HFFc6 (cell line): ENCODE results near the gene TRABD2A. TPM values are rescaled to one million over a fixed set of nuclear protein-coding genes. Genes with fewer than 3 reads are reported as not detected.

Experiments used
- DNase-seq: peaks from one replicate; pipeline ENCODE4 v3.0.0-alpha.2; 2018
- H3K27ac Mint-ChIP-seq: 2 replicates; pipeline ENCODE4 v1.8.0; 2020; ENCODE audit warnings: mild to moderate bottlenecking, mixed read lengths
- H3K27me3 Mint-ChIP-seq: 2 replicates; pipeline ENCODE4 v1.8.0; 2021; ENCODE audit warnings: mild to moderate bottlenecking, moderate library complexity, mixed read lengths; ENCODE audit not compliant: insufficient read depth
- H3K36me3 Mint-ChIP-seq: 2 replicates; pipeline ENCODE4 v1.8.0; 2021; ENCODE audit warnings: low read depth, mixed read lengths
- H3K4me1 Mint-ChIP-seq: 2 replicates; pipeline ENCODE4 v1.8.0; 2020; ENCODE audit warnings: low read depth, mixed read lengths
- H3K4me3 Mint-ChIP-seq: 2 replicates; pipeline ENCODE4 v1.8.0; 2020; ENCODE audit warnings: mild to moderate bottlenecking, moderate library complexity, mixed read lengths
- H3K9me3 Mint-ChIP-seq: 2 replicates; pipeline ENCODE4 v1.8.0; 2020; ENCODE audit warnings: mild to moderate bottlenecking, mixed read lengths
- total RNA-seq, 6 experiments: library from RNA; stranded (reverse); fragmentation: NEBNext Ultra II Directional; extraction: Animal tissue kit (Norgen Biotek cat#: 25700); gene quantifications; 2 replicates in 1 of 6; 3 replicates in 5 of 6; pipeline ENCODE4 v1.2.3, GENCODE V29; 2021
- TF ChIP-seq, protein P1 (sequence below): fragments of 200-600 bp; sonication (generic); IDR thresholded peaks from 2 replicates; pipeline ENCODE4 v1.5.0; 2021; ENCODE audit warnings: antibody characterized with exemption, mild to moderate bottlenecking

TRABD2A gene
- total RNA-seq, 6 experiments from 2014 or later, result 13.5 to 46.2 (median 41.9) TPM

DNA sequence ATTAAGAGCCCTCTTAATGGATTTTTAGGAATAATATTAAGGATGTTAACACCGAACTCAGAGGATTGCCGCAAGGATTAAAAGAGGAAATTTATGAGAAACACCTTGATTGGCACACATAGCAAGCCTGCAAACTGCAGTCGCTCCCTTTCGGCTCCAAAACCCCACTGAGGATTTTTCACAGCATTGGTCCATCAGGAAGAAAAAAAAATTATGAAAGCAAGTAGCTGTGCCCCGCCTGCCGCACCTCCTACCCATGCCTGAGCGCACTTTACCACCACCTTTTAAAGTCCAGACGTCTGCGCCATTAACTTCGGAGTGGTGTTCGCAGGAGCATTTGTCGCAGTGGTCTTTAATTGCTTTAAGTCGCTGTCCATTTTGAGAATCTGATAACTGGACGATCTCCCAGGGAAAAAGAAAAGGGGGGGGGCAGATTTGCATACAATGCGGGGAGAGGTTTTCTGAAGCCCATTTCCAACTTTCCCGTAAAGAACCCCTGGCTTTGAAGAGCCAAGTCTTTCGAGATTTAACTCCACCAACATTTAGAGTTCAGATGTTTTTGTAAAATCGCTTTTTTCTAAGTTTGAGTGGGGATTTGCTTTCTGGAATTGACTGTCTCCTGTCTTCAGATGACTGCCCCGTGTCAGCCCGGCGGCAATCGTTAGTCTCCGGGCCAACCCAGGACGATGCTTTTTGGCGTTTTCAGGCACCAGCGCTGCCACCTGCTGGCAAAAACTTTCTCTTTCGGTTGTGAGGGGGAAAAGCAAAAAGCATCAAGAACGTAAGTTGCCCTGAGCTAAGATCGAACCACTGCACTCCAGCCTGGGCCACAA, 913 bp upstream of the TRABD2A start:
- H3K27ac Mint-ChIP-seq, result peak overlapping the region; percentile 78
- DNase-seq, result peak; percentile 78
- H3K4me3 Mint-ChIP-seq, result peak overlapping the region; percentile 91
- TF ChIP-seq, protein P1, sequence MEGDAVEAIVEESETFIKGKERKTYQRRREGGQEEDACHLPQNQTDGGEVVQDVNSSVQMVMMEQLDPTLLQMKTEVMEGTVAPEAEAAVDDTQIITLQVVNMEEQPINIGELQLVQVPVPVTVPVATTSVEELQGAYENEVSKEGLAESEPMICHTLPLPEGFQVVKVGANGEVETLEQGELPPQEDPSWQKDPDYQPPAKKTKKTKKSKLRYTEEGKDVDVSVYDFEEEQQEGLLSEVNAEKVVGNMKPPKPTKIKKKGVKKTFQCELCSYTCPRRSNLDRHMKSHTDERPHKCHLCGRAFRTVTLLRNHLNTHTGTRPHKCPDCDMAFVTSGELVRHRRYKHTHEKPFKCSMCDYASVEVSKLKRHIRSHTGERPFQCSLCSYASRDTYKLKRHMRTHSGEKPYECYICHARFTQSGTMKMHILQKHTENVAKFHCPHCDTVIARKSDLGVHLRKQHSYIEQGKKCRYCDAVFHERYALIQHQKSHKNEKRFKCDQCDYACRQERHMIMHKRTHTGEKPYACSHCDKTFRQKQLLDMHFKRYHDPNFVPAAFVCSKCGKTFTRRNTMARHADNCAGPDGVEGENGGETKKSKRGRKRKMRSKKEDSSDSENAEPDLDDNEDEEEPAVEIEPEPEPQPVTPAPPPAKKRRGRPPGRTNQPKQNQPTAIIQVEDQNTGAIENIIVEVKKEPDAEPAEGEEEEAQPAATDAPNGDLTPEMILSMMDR, result peak; percentile 86
- H3K36me3 Mint-ChIP-seq, result no peaks in the 10 kb centered on the region
- H3K4me1 Mint-ChIP-seq, result peaks cover 57% of the 10 kb centered on the region
- peaks cover 8% of the 10 kb centered on the region for H3K27me3 Mint-ChIP-seq
- no peaks in the 10 kb centered on the region for H3K9me3 Mint-ChIP-seq

DNA sequence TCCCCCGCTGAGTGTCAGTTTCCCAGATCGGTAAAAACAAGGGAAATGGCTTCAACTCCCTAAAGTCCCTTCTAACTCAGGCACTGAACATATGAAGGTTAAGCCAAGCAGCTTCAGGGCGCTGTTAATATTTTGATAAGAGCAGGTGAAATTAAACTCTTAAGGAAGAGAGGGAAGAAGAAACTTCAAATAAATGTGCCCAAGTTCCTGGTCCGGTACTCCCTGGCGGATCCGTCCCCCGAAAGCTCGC, 564 bp downstream of the TRABD2A start:
- no peaks in the 10 kb centered on the region for H3K9me3 Mint-ChIP-seq

GRCh38 chr2:84879584-84880394, 1.1 kb downstream of the TRABD2A start:
- DNase-seq, result no peak
- TF ChIP-seq, protein P1, result no peak
- peaks cover 8% of the 10 kb centered on the region for H3K27me3 Mint-ChIP-seq
- H3K9me3 Mint-ChIP-seq, result no peaks in the 10 kb centered on the region
- H3K4me1 Mint-ChIP-seq, result peaks cover 61% of the 10 kb centered on the region
- H3K4me3 Mint-ChIP-seq, result peak overlapping the region; percentile 96
- peak overlapping the region; percentile 77; the same call in 1 of the 2 replicates for H3K27ac Mint-ChIP-seq
- no peaks in the 10 kb centered on the region for H3K36me3 Mint-ChIP-seq

More for the DNA sequence above, 564 bp downstream of the TRABD2A start:
- peak overlapping the region; percentile 77 for H3K27ac Mint-ChIP-seq
- H3K36me3 Mint-ChIP-seq, result no peaks in the 10 kb centered on the region
- DNase-seq, result no peak
- H3K4me3 Mint-ChIP-seq, result peak overlapping the region; percentile 96
- H3K4me1 Mint-ChIP-seq, result peaks cover 55% of the 10 kb centered on the region
- peaks cover 8% of the 10 kb centered on the region for H3K27me3 Mint-ChIP-seq
- TF ChIP-seq, protein P1, result no peak

- H3K36me3 Mint-ChIP-seq, result peaks cover 5% of the 10 kb centered on the region; the same call in 1 of the 2 replicates
These were observed 1.8 kb downstream of the TRABD2A start for GRCh38 chr2:84878896-84879583.

GRCh38 chr2:84878459-84878858, 2.4 kb downstream of the TRABD2A start:
- TF ChIP-seq, protein P1, result no peak
- DNase-seq, result no peak
- Mint-ChIP-seq H3K4me3 (no peak overlapping the region), H3K4me1 (peaks cover 55% of the 10 kb centered on the region), H3K27ac (no peak overlapping the region), H3K9me3 (no peaks in the 10 kb centered on the region), H3K36me3 (peaks cover 5% of the 10 kb centered on the region; the same call in 1 of the 2 replicates), H3K27me3 (peaks cover 10% of the 10 kb centered on the region)

More at GRCh38 chr2:84878896-84879583, 1.8 kb downstream of the TRABD2A start:
- no peaks in the 10 kb centered on the region for H3K9me3 Mint-ChIP-seq
- no peak for DNase-seq
- H3K27ac Mint-ChIP-seq, result no peak overlapping the region
- H3K27me3 Mint-ChIP-seq, result peaks cover 10% of the 10 kb centered on the region
- H3K4me1 Mint-ChIP-seq, result peaks cover 61% of the 10 kb centered on the region
- TF ChIP-seq, protein P1, result no peak
- H3K4me3 Mint-ChIP-seq, result peak overlapping the region; percentile 96
